T-helper 2 cell treated with Interferon-gamma antibody and Interleukin-4, amounts not matched to agents 5 μg/mL and 100 μg/mL, for 36 hours (primary cell): ENCODE results near the gene SLC22A17.

Source experiments
- DNase-seq: peaks from one replicate; pipeline ENCODE4 v3.0.0; 2021; ENCODE audit warnings: low spot score
- H3K27ac Mint-ChIP-seq: one replicate; pipeline ENCODE4 v1.8.0; 2021; ENCODE audit warnings: mild to moderate bottlenecking, mixed read lengths
- H3K27me3 Mint-ChIP-seq: one replicate; pipeline ENCODE4 v1.8.0; 2021; ENCODE audit warnings: low read depth, mixed read lengths
- H3K36me3 Mint-ChIP-seq: one replicate; pipeline ENCODE4 v1.8.0; 2021; ENCODE audit warnings: low read depth, mixed read lengths
- H3K4me1 Mint-ChIP-seq: one replicate; pipeline ENCODE4 v1.8.0; 2021; ENCODE audit warnings: low read depth, mixed read lengths
- H3K4me3 Mint-ChIP-seq: one replicate; pipeline ENCODE4 v1.8.0; 2022; ENCODE audit warnings: mild to moderate bottlenecking, moderate library complexity, mixed read lengths
- H3K9me3 Mint-ChIP-seq: one replicate; pipeline ENCODE4 v1.8.0; 2021; ENCODE audit warnings: mixed read lengths

Gene SLC22A17

DNA sequence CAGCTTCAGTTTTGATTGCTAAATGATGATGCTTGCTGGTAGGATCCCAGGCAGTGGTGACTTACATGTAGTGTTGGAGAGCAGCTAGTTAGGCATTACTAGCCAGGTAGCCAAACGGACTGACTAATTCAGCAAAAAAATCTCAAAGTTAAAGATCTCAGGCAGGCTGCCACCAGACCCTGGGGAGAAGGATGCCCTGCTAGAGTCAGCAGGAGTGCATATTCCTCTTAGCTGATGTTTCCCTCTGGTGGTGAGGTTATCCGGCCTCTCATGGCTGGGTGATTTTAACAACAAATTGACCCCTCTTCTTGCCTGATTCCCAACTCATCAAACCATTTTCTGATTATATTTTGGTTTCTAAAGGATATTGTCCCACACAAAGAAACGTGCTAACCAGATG is 9.5 kb upstream of the SLC22A17 start:
- no peak overlapping the region for H3K4me3 Mint-ChIP-seq
- DNase-seq, result no peak
- H3K9me3 Mint-ChIP-seq, result no peaks in the 10 kb centered on the region
- H3K27ac Mint-ChIP-seq, result no peak overlapping the region
- no peaks in the 10 kb centered on the region for H3K4me1 Mint-ChIP-seq
- peaks cover 28% of the 10 kb centered on the region for H3K27me3 Mint-ChIP-seq
- no peaks in the 10 kb centered on the region for H3K36me3 Mint-ChIP-seq

DNA sequence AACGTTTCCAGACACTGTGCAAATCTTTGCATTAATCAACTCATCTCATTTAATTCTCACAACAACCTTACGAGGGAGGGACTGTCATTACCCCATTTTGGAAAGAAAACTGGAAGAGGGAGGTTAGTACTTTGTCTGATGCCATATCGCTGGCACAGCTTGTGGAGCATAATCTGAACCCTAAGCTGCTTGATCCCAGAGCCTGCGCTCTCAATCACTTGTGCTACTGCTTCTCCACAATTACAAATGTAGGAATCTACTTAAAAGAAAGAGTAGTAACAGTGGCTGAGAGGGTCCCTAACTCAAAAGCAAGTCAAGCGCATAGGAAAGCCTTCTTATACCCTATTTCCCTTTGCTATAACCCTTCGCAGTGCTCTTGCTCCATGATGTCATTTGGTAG is 9.1 kb upstream of the SLC22A17 start:
- Mint-ChIP-seq H3K4me3 (no peak overlapping the region), H3K27ac (no peak overlapping the region), H3K36me3 (no peaks in the 10 kb centered on the region), H3K27me3 (peaks cover 24% of the 10 kb centered on the region), H3K4me1 (no peaks in the 10 kb centered on the region), H3K9me3 (no peaks in the 10 kb centered on the region)
- no peak for DNase-seq

DNA sequence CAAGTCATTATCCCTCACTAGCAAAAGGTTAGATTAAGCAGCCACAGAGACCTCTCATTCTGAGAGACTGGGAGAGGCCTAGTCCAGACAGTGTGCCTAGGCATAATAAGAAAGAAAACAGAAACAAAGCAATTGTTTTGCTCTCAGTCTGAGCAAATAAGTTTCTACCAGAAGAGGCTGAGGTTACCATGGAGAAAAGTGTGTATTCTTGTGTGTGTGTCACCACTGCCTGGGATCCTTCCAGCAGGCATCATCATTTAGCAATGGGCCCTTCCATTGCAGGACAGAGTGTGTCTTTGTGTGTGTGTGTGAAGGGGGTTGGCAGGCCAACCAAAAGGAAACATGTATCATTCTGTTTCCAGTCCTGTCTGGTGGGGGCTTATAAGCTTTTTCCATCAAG is 8.6 kb upstream of the SLC22A17 start:
- DNase-seq, result no peak
- Mint-ChIP-seq H3K4me1 (no peaks in the 10 kb centered on the region), H3K27ac (no peak overlapping the region), H3K27me3 (peaks cover 20% of the 10 kb centered on the region), H3K4me3 (no peak overlapping the region), H3K9me3 (no peaks in the 10 kb centered on the region), H3K36me3 (no peaks in the 10 kb centered on the region)

DNA sequence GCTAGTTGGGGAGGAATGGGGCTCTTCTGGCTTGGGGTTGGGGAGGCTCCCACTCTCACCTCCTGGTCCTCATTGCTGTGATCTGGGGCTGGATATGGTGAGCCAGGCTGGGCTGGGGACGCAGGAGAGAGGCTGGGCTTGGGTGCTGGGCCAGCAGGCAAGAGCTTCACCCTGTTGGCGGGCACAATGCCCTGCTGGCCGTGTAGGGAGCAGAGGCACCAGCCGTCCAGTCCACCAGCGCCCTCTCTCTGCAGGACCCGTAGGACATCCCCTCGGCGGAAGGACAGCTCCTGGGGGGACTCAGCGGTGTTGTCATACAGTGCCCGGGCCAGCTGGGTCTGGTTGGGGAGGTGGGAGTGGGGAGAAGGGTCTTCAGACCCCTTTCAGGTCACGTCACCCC is 7.8 kb upstream of the SLC22A17 start:
- no peak for DNase-seq
- Mint-ChIP-seq H3K27ac (no peak overlapping the region), H3K4me1 (no peaks in the 10 kb centered on the region), H3K27me3 (peaks cover 20% of the 10 kb centered on the region), H3K36me3 (no peaks in the 10 kb centered on the region), H3K9me3 (no peaks in the 10 kb centered on the region), H3K4me3 (no peak overlapping the region)

DNA sequence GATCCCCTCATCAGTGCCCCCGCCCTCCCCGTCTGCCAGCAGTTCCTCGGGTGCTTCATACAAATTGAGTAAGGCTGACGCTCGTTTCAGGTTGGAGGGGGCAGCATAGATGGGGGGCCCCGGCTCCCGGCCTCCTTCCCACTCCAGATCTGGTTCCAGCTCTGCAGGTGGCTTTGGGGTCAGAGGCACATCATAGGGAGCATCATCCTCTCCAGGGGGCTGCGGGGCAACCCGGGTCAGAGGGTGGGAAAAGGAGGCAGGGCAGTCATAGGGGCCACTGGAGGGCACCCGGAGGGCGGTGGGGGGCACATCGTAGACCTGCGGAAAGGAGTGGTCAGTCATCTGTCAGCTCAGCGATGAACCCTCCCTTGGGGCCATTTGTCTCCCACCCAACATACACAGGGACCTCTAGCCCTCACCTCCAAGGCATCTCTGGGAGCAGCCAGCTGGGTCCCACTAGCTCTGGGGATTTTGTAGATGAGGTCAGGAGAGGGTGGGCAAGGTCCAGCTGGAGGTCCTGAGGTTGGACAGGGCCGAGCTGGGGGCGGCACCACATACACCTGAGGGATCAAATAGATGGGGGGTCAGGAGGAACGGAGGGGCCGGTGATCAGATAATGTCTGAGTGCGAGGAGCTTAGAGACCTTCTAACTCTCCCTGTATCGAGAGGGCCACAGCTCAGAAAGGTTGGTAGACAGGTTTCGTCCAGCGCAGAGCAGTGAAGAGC is 7.2 kb upstream of the SLC22A17 start:
- no peak overlapping the region for H3K4me3 Mint-ChIP-seq
- H3K4me1 Mint-ChIP-seq, result no peaks in the 10 kb centered on the region
- no peak for DNase-seq
- H3K27me3 Mint-ChIP-seq, result peaks cover 25% of the 10 kb centered on the region
- H3K36me3 Mint-ChIP-seq, result no peaks in the 10 kb centered on the region
- H3K9me3 Mint-ChIP-seq, result no peaks in the 10 kb centered on the region
- no peak overlapping the region for H3K27ac Mint-ChIP-seq

DNA sequence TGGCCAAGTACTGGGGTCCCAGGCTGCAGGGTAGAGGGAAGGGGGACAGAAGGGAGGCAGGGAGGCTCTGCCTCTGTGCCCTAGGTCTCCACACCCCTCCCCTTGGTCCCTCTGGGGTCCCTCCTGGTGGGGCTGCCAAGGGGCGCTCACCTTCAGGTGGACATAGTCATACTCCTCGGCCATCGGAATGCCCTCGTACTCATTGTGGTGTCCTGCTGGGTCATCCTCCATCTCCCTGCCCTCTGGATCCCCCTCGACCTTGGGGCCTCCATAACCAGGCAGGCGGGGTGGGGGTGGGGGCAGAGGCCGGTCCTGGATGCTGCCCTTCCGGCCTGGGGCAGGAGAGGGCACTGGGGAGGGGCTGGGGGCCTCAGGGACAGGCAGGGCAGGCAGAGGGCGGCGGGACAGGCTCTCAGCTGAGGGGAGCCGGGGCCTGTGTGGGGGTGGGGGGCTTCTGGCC is 6.5 kb upstream of the SLC22A17 start:
- H3K4me3 Mint-ChIP-seq, result no peak overlapping the region

DNA sequence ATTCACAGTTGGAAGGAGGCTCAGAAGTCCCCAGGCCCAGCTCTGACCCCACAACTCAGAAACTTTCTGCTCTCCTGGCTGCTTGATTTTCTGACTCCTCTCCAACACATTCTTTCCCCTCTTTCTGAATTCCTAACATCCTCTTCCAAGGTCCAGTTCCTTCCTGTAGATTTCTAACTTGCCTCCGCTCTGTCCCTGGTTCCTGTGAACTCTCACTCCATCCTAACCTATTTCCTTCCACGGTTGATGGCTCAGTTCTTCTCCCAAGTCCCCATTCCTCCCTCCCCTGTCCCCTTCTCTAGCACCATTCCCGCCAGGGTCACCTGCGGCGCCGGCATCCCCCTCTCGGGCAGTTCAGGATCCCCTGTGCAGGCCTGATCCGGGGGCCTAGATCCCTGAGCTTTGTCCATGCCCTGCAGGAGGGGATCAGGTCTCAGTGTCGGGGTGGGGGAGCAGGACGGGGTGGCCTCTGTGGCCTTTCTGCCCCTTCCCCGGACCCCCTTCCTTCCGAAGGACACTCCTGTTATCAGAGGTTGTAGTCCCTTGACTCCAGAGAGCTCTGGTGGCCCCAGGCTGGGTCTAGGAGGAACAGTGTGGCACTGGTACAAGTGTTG is 6.0 kb upstream of the SLC22A17 start:
- H3K36me3 Mint-ChIP-seq, result no peaks in the 10 kb centered on the region
- H3K4me3 Mint-ChIP-seq, result no peak overlapping the region
- no peaks in the 10 kb centered on the region for H3K4me1 Mint-ChIP-seq
- no peaks in the 10 kb centered on the region for H3K9me3 Mint-ChIP-seq
- H3K27me3 Mint-ChIP-seq, result peaks cover 27% of the 10 kb centered on the region
- no peak for DNase-seq
- no peak overlapping the region for H3K27ac Mint-ChIP-seq

More for the DNA sequence above, 6.5 kb upstream of the SLC22A17 start:
- Mint-ChIP-seq H3K36me3 (no peaks in the 10 kb centered on the region), H3K27ac (no peak overlapping the region), H3K27me3 (peaks cover 24% of the 10 kb centered on the region), H3K9me3 (no peaks in the 10 kb centered on the region), H3K4me1 (no peaks in the 10 kb centered on the region)
- DNase-seq, result no peak

DNA sequence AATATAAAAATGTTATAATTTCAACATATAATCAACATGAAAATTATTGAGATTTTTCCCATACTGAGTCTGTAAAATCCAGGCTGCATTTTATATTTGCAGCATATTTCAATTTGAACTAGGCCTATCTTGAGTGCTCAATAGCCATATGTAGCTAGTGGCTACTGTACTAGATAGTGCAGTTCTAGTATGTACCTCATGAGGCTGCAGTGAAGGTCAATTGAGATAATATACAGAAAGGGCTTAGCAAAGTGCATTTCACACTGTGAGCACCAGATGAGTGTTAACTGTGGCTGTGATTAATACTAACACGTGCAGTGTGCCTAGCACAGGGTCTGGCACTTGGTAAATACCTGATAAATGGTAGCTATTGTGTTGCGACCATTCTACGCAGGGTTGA is 5.4 kb upstream of the SLC22A17 start:
- Mint-ChIP-seq H3K36me3 (no peaks in the 10 kb centered on the region), H3K9me3 (no peaks in the 10 kb centered on the region), H3K27me3 (peaks cover 29% of the 10 kb centered on the region), H3K27ac (no peak overlapping the region), H3K4me3 (no peak overlapping the region), H3K4me1 (peaks cover 4% of the 10 kb centered on the region)
- DNase-seq, result no peak

DNA sequence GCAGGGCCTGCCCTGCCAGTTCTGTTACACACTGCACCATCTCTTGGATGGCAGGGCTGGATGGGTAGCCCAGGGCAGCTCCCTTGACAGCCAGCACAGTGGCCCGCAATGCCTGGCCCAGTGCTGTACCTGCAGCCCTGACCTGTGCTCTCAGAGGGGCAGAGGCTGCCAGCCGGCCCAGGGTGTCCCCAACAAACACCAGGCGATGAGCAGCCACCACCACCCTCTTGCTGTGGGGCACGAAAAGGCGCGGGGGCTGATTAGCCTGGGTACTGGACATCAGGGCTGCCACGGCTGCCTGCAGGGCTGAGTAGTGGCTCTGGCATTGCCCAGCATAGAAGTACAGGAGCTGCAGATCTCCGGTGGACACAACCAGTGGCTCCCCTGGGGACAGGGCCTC is 4.6 kb upstream of the SLC22A17 start:
- Mint-ChIP-seq H3K36me3 (no peaks in the 10 kb centered on the region), H3K4me1 (peaks cover 8% of the 10 kb centered on the region), H3K27me3 (peaks cover 29% of the 10 kb centered on the region), H3K9me3 (no peaks in the 10 kb centered on the region), H3K4me3 (no peak overlapping the region), H3K27ac (no peak overlapping the region)
- no peak for DNase-seq

DNA sequence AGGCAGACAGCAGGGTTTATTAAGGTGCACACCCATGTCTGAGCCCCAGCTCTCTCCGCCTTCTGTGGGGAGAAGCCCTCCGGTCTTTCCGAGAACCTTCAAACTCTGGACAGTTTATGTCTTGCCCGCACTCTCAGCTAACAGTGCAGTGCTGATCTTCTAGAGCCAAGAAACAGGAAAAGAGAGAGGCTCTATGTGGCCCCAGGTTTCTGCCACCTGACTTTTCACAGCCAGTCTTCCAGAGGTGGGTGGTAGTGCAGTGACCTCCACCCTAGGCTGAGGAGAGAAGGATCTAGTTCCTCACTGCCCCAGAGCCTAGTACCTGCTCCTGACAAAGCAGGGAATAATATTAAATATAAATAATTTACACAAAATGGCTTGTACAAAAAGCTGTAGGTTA is 4.0 kb upstream of the SLC22A17 start:
- Mint-ChIP-seq H3K27ac (no peak overlapping the region), H3K4me1 (peaks cover 8% of the 10 kb centered on the region), H3K4me3 (no peak overlapping the region), H3K9me3 (no peaks in the 10 kb centered on the region), H3K27me3 (peaks cover 26% of the 10 kb centered on the region), H3K36me3 (no peaks in the 10 kb centered on the region)
- no peak for DNase-seq

DNA sequence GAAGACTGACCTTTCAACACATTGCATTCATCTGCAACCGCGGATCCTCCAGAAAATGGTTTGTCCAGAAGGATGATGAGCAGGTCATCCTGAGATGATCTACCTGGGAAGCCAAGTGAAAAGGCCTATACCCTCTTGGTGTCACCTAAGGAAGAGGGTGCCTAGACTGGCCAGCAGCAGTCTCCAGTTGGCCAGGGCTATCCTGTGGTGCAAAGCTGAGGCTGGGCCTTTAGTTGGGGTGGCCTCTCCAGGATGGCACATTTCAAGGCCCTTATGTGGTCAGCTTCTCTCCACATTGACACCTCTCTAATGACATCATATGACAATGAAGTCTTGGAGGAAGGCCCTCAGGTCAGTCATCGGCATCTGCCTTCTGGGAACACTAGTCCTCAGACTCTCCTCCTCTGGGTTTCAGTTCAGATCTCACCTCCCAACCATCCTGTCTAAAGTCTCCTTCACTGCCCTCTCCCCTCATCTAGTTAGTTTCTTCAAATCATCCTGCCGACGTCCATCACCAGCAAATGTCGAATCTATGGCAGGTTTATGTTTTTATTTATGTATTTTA is 3.3 kb upstream of the SLC22A17 start:
- no peak for DNase-seq
- Mint-ChIP-seq H3K27me3 (peaks cover 31% of the 10 kb centered on the region), H3K36me3 (no peaks in the 10 kb centered on the region), H3K27ac (no peak overlapping the region), H3K9me3 (no peaks in the 10 kb centered on the region), H3K4me1 (peaks cover 8% of the 10 kb centered on the region), H3K4me3 (no peak overlapping the region)

DNA sequence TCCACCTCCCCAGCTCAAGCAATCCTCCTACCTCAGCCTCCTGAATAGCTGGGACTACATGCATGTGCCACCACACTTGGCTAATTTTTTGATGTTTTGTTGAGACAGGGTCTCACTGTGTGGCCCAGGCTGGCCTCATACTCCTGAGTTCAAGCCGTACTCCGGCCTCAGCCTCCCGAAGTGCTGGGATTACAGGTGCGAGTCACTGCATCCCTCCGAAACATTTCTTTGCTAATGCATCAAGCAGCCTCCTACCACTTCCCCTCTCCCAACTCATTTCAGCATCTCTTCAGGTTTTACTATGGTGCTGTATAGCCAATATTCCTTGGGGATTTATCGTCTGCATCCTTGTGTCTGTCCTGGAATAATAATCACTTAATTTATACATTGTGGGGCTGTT is 2.3 kb upstream of the SLC22A17 start:
- no peak for DNase-seq
- Mint-ChIP-seq H3K27ac (no peak overlapping the region), H3K4me3 (no peak overlapping the region), H3K9me3 (no peaks in the 10 kb centered on the region), H3K36me3 (no peaks in the 10 kb centered on the region), H3K27me3 (peaks cover 41% of the 10 kb centered on the region), H3K4me1 (peaks cover 8% of the 10 kb centered on the region)

DNA sequence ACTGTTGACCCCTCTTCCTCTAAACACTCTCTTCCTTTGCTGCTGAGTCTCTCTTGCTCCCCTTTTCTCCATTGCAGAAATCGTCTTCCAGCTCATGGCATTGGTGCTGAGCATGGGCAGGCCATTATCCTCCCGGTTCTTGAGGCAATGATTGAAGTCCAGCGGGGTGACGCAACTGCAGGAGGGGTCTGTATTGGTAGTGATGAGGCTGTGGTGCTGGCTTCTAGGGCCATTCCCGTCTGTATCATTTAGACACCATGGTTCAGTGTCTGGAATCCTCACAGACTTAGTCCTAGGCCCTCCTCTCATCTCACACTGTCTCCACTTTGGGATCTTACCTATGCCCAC is 720 bp upstream of the SLC22A17 start:
- Mint-ChIP-seq H3K9me3 (no peaks in the 10 kb centered on the region), H3K36me3 (no peaks in the 10 kb centered on the region), H3K4me3 (peak overlapping the region; percentile 79), H3K4me1 (peaks cover 8% of the 10 kb centered on the region), H3K27ac (no peak overlapping the region), H3K27me3 (peaks cover 41% of the 10 kb centered on the region)
- no peak for DNase-seq

DNA sequence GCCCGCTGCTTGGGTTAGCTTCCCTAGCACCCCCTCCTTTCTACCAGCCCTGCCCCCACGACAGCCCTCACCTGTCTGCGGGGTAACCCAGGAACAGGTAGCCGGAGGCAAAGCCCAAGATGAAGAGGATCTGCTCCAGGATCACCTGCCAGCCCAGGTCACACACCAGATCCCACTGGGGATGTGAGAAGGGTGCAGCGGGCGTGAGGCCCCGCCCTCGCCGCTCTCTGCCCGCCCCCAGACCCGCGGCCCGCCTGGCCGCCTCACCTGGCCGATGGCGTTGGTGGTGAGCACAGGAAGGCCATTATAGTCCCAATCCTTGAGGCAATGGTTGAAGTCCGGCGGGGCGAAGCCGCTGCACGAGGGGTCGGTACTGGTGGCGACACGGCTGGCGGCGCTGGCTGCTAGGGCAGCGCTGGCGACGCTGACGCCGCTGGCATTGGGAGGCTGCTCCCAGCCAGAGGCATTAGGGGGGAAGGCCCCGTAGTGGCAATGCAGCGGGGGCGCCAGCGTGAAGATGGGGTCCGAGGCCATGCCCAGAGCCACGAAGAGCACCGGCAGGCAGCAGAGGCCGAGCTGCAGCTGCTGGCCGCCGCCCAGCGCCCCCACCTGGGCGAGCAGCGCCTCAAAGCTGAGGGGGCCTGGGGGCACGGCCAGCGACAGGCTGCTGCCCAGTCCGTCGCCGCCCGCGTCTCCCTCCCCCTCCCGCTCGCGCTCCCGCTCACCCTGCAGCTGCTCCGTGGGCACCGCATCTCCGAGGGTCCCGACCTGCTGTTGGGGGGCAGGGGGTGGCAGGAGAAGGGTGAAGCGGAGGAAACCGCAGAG is 794 bp downstream of the SLC22A17 start:
- Mint-ChIP-seq H3K36me3 (no peaks in the 10 kb centered on the region), H3K27me3 (peaks cover 41% of the 10 kb centered on the region)

More for the DNA sequence above, 794 bp downstream of the SLC22A17 start:
- no peak for DNase-seq
- peaks cover 8% of the 10 kb centered on the region for H3K4me1 Mint-ChIP-seq
- peak overlapping the region; percentile 47 for H3K4me3 Mint-ChIP-seq
- no peaks in the 10 kb centered on the region for H3K9me3 Mint-ChIP-seq
- no peak overlapping the region for H3K27ac Mint-ChIP-seq
